ENCODE results near the gene AIF1L. TPM values are rescaled to one million over a fixed set of nuclear protein-coding genes. Genes with fewer than 3 reads are reported as not detected.

AIF1L gene
- total RNA-seq, 1 donor from 2014 or later: 16.2 TPM

DNA sequence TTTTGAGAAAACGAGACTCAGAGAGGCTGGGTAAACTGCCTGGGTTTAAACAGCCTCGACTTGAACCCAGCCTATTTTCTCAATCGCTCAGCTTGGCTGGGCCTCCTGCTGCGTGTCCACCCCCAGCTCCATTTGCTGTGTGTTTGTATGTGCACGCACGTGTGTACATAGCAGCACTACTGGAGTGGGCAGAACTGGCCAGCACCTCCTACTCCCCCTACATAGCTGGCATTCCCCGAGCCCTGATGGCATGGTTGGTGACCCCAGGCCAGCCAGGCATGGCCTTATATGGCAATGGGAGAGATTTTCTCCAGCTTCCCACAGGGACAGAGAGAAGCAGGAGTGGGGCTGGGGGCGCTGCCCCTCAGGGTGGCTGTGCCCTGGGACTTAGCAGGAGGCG is 4.1 kb downstream of the AIF1L start:
- TF ChIP-seq POLR2A (IDR thresholded peaks at IDR 0.05) (no peak), POLR2AphosphoS5 (IDR thresholded peaks at IDR 0.05; ENCODE audit: insufficient read depth in 1 of 2, low read depth in 1 of 2) (peak in 1 of 2 donors; percentile 11)
- TF ChIP-seq, protein P1, sequence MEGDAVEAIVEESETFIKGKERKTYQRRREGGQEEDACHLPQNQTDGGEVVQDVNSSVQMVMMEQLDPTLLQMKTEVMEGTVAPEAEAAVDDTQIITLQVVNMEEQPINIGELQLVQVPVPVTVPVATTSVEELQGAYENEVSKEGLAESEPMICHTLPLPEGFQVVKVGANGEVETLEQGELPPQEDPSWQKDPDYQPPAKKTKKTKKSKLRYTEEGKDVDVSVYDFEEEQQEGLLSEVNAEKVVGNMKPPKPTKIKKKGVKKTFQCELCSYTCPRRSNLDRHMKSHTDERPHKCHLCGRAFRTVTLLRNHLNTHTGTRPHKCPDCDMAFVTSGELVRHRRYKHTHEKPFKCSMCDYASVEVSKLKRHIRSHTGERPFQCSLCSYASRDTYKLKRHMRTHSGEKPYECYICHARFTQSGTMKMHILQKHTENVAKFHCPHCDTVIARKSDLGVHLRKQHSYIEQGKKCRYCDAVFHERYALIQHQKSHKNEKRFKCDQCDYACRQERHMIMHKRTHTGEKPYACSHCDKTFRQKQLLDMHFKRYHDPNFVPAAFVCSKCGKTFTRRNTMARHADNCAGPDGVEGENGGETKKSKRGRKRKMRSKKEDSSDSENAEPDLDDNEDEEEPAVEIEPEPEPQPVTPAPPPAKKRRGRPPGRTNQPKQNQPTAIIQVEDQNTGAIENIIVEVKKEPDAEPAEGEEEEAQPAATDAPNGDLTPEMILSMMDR (IDR thresholded peaks at IDR 0.05): no peak
- no peaks in the 10 kb centered on the region for H3K9me3 ChIP-seq

DNA sequence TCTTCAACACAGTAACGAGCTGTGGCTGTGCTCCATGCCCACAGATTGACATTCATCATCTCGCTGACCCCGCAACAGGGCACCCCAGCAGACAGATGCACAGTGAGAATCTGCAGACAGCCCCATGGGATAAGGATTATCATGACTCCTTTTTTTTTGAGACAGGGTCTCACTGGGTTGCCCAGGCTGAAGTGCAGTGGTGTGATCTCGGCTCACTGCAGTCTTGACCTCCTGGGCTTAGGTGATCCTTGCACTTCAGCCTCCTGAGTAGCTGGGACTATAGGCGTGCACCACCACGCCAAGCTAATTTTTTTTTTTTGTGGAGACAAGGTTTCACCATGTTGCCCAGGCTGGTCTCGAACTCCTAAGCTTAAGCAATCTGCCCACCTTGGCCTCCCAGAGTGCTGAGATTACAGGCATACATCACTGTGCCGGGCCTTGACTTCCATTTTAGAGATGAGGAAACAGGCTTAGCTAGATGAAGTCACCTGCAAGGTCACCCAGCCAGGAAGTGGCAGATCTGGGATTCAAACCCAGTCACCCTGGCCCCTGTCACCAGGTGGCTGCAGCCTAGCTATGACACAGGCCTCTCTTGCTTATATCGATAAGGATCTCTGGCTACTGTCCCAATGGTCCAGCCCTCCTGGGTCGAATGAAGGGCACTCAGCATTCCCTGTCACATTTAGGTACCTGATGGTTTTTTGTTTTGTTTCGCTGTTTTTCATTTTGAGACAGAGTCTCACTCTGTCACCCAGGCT is 5.1 kb downstream of the AIF1L start:
- no peak for DNase-seq (ENCODE audit: extremely low spot score in 2 of 2)
- intact Hi-C loops (cut with DNase I): no loop called here
- Histone ChIP-seq H3K27ac (no peak overlapping the region), H3K9me3 (no peaks in the 10 kb centered on the region), H3K36me3 (no peaks in the 10 kb centered on the region), H3K27me3 (no peaks in the 10 kb centered on the region), H3K4me3 (no peak overlapping the region), H3K4me1 (peaks cover 19% of the 10 kb centered on the region)
- TF ChIP-seq POLR2AphosphoS5 (IDR thresholded peaks at IDR 0.05; ENCODE audit: insufficient read depth in 1 of 2, low read depth in 1 of 2) (no peak), POLR2A (IDR thresholded peaks at IDR 0.05) (no peak)
- TF ChIP-seq, protein P1 (IDR thresholded peaks at IDR 0.05): no peak

More for the DNA sequence above, 4.1 kb downstream of the AIF1L start:
- no peaks in the 10 kb centered on the region for H3K36me3 ChIP-seq
- DNase-seq (ENCODE audit: extremely low spot score in 2 of 2): no peak
- no peaks in the 10 kb centered on the region for H3K27me3 ChIP-seq
- no peak overlapping the region for H3K27ac ChIP-seq
- intact Hi-C loops (cut with DNase I): no loop called here
- peaks cover 27% of the 10 kb centered on the region for H3K4me1 ChIP-seq
- no peak overlapping the region for H3K4me3 ChIP-seq

DNA sequence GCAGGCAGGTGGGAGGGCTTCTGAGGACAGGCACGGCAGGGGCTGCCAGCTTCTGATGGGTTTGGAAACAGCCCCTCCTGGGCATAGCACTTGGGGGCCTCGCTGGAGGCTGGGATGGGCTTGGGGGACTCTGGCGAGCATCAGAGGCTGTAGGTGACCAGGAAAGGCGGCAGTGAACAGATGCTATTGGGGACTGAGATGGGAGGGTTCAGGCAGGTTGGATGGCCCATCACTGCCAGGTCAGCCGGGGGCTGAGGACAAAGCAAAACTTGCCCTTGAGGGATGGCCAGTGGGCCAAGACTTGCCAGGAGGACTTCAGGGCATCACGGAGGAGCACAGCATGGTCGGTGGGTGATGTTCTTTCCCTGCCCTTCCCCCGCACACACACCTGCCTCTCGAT is 6.7 kb downstream of the AIF1L start:
- no peak for DNase-seq (ENCODE audit: extremely low spot score in 2 of 2)
- H3K4me3 ChIP-seq: no peak overlapping the region
- no peaks in the 10 kb centered on the region for H3K9me3 ChIP-seq
- no peaks in the 10 kb centered on the region for H3K27me3 ChIP-seq
- no peak overlapping the region for H3K27ac ChIP-seq
- TF ChIP-seq, protein P1 (IDR thresholded peaks at IDR 0.05): no peak
- no peak for TF ChIP-seq POLR2A (IDR thresholded peaks at IDR 0.05)
- TF ChIP-seq POLR2AphosphoS5 (IDR thresholded peaks at IDR 0.05; ENCODE audit: insufficient read depth in 1 of 2, low read depth in 1 of 2): no peak
- peaks cover 6% of the 10 kb centered on the region for H3K4me1 ChIP-seq
- H3K36me3 ChIP-seq: no peaks in the 10 kb centered on the region
- intact Hi-C loops (cut with DNase I): no loop called here

DNA sequence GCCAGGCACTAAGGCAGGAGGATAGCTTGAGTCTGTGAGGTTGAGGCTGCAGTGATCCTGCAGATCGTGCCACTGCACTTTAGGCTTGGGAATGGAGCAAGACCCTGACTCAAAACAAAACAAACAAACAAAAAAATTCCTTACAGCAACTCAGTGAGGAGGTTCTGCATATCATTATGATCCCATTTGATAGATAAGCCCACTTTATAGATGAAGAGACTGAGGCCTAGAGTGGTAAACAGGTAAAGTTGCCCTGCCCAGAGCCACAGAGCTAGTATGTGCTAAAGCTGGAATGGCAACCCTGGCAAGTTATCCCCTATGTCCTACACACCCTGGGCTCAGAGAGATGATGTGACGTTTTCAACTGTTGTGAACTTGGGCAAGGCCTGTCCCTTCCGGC is 7.2 kb downstream of the AIF1L start:
- Histone ChIP-seq H3K36me3 (no peaks in the 10 kb centered on the region), H3K27me3 (no peaks in the 10 kb centered on the region), H3K9me3 (no peaks in the 10 kb centered on the region), H3K27ac (no peak overlapping the region), H3K4me1 (peaks cover under 1% of the 10 kb centered on the region), H3K4me3 (no peak overlapping the region)
- intact Hi-C loops (cut with DNase I): no loop called here
- no peak for DNase-seq (ENCODE audit: extremely low spot score in 2 of 2)
- TF ChIP-seq, protein P1 (IDR thresholded peaks at IDR 0.05): no peak
- TF ChIP-seq POLR2AphosphoS5 (IDR thresholded peaks at IDR 0.05; ENCODE audit: insufficient read depth in 1 of 2, low read depth in 1 of 2): no peak
- no peak for TF ChIP-seq POLR2A (IDR thresholded peaks at IDR 0.05)

DNA sequence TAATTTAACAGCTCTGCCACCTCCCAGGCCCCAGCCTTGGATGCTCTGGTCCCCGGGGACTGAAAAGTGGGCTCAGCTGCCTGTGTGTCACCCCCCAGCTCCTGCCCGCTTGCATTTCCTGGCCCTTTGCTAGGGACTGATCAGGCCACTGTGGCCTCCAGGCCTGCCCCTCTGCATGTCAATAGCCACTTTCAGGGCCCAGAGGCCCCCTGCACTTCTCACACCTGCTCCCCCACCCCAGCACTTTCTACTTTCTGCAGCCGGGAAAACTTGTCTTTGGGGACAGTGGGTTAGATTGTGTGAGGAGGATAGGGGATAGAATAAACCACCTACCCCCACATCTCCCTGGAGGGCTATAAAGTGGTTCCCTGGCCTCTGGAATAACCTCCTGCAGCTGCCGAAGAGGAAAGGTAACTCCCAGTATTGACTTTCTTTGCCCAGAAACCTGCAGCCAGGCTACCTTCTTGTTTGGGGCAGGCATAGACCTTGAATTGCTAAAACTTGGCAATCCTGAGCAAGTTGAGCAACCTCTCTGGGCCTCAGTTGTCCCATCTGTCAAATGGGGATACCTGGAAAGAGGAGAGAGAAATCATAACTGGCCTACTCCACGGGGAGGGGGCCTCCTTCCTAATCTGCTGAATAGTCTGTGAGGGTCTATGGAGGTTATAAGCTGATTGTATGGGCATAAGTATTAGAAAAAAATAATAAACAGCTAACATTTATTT is 7.8 kb downstream of the AIF1L start:
- TF ChIP-seq POLR2AphosphoS5 (IDR thresholded peaks at IDR 0.05; ENCODE audit: insufficient read depth in 1 of 2, low read depth in 1 of 2) (no peak), POLR2A (IDR thresholded peaks at IDR 0.05) (no peak)
- TF ChIP-seq, protein P1 (IDR thresholded peaks at IDR 0.05): no peak
- no peak overlapping the region for H3K4me3 ChIP-seq
- intact Hi-C loops (cut with DNase I): no loop called here

More for the DNA sequence above, 7.8 kb downstream of the AIF1L start:
- Histone ChIP-seq H3K36me3 (no peaks in the 10 kb centered on the region), H3K9me3 (no peaks in the 10 kb centered on the region), H3K27me3 (no peaks in the 10 kb centered on the region), H3K4me1 (no peaks in the 10 kb centered on the region), H3K27ac (no peak overlapping the region)
- no peak for DNase-seq (ENCODE audit: extremely low spot score in 2 of 2)
